Caco-2 (cell line): ENCODE data around the gene CHDH. TPM values are rescaled to one million over a fixed set of nuclear protein-coding genes. Genes with fewer than 3 reads are reported as not detected.

ENCODE experiments used
- BruUV-seq: library from RNA; stranded (reverse); fragments of 400-500 nt; replicated peaks from 2 replicates; lab custom pipeline; 2021; lab: Mats Ljungman, UMichigan
- CTCF ChIA-PET: fragments of 300-600 bp; sonication (Branson Sonifier 250); formaldehyde crosslinking; loops from one replicate; lab custom pipeline; 2022; ENCODE audit warnings: antibody characterized with exemption; lab: Charles Lee
- POLR2A ChIA-PET: fragments of 300-600 bp; sonication (Branson Sonifier 250); formaldehyde crosslinking; loops from one replicate; lab custom pipeline; 2022; ENCODE audit warnings: antibody characterized with exemption; lab: Charles Lee
- DNase-seq, 2 experiments: peaks; one replicate each; pipeline versions ENCODE4 v3.0.0 to v3.0.0-alpha.2; 2020 to 2022
- H3K27me3 ChIP-seq: replicated peaks from 2 replicates; pipeline ENCODE4 v1.6.0; 2011; ENCODE audit warnings: low read length; ENCODE audit not compliant: control insufficient read depth, insufficient read depth
- H3K36me3 ChIP-seq: 2 replicates; pipeline ENCODE4 v1.5.1; 2011; ENCODE audit warnings: low read length; ENCODE audit not compliant: control insufficient read depth, insufficient read depth
- H3K4me1 ChIP-seq: fragments of 250-450 bp; sonication (Bioruptor Pico); 2 replicates; pipeline ENCODE4 v1.5.1; 2020; ENCODE audit warnings: mild to moderate bottlenecking
- H3K4me3 ChIP-seq: 2 replicates; pipeline ENCODE4 v1.5.1; 2011; ENCODE audit warnings: low read depth, mild to moderate bottlenecking, control low read depth, low read length
- H3K9me3 ChIP-seq: fragments of 250-450 bp; sonication (Bioruptor Pico); 2 replicates; pipeline ENCODE4 v1.5.1; 2020; ENCODE audit warnings: mild to moderate bottlenecking, moderate library complexity
- H3K27ac Mint-ChIP-seq: one replicate; pipeline ENCODE4 v1.8.0; 2022; ENCODE audit warnings: mixed read lengths; ENCODE audit not compliant: unreplicated experiment
- H3K27me3 Mint-ChIP-seq: one replicate; pipeline ENCODE4 v1.8.0; 2022; ENCODE audit warnings: mixed read lengths; ENCODE audit not compliant: insufficient read depth, unreplicated experiment
- H3K36me3 Mint-ChIP-seq: one replicate; pipeline ENCODE4 v1.8.0; 2022; ENCODE audit warnings: mild to moderate bottlenecking, mixed read lengths; ENCODE audit not compliant: insufficient read depth, unreplicated experiment
- H3K4me1 Mint-ChIP-seq: one replicate; pipeline ENCODE4 v1.8.0; 2022; ENCODE audit warnings: low read depth, mixed read lengths; ENCODE audit not compliant: unreplicated experiment
- H3K4me3 Mint-ChIP-seq: one replicate; pipeline ENCODE4 v1.8.0; 2022; ENCODE audit warnings: mild to moderate bottlenecking, moderate library complexity, mixed read lengths; ENCODE audit not compliant: unreplicated experiment
- H3K9me3 Mint-ChIP-seq: one replicate; pipeline ENCODE4 v1.8.0; 2022; ENCODE audit warnings: mixed read lengths; ENCODE audit not compliant: unreplicated experiment
- intact Hi-C: fragments of 100-400 bp; cut with micrococcal nuclease; formaldehyde crosslinking; loops from one replicate; pipeline ENCODE4 v1.10.0; 2022; ENCODE audit not compliant: unreplicated experiment
- total RNA-seq: library from RNA; stranded (reverse); gene quantifications from 2 replicates; pipeline ENCODE4 v1.2.3, GENCODE V29; 2022
- TF ChIP-seq, protein P1 (sequence below), 2 experiments: fragments of 200-600 bp in 1 of 2; IDR thresholded peaks; 1 replicate in 1 of 2; 2 replicates in 1 of 2; pipeline versions ENCODE4 v1.5.1 to v1.8.0; 2011 to 2022; ENCODE audit warnings: antibody characterized with exemption in 1 of 2, control low read depth in 1 of 2, inconsistent platforms in 1 of 2, low read depth in 1 of 2, low read length in 1 of 2, mild to moderate bottlenecking in 1 of 2, moderate library complexity in 1 of 2; ENCODE audit not compliant: insufficient read depth in 1 of 2, severe bottlenecking in 1 of 2, unreplicated experiment in 1 of 2

CHDH gene
- total RNA-seq, 1 experiment from 2014 or later = 32.4 TPM

DNA sequence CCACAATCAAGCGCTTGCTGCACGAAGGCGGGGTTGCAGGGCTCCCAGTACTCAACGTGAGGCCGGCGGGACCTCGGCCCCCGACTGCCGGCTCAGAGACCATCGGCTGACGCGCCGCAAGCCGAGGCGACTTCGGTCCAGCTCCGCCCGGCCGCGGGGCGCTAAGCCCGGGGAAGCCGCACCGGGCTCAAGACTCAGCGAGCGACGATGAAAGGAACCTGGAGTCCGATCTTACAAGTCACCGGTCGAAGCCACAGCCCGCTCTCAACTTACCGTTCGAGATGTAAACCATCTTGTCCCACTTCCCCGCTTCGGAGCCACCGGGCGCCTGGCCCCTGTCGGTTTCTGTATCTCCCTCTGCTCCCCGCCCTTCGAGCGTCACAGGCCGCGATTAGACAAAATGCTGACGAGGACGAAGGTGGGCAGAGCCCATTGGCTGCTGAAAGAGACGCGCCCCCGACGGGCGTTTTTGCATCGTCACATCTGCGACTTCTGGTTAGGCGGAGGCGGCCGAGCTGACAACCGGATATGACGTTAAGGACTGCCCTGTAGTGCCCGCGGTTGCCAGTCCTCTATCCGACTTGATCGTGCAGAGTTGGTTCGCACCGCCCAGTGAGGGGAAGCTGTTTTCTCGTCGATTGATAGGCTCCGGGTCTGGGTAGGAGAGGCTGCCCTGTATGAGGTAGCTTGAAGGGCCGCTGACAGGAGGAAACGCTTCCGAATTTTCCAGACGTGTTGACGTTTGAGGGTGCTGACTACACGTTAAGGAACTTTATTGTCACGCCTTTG lies 45.5 kb upstream of the CHDH start, which contains the start of gene SELENOK:
SELENOK (minus strand) TSS at position 363 of the 789 bp plus-strand sequence.
- intact Hi-C loops = loop anchor here (1.0 to 5.0 kb wide), 3 partner anchors 9 to 44 kb away; partner anchors contain the start of genes ACTR8, CHDH and IL17RB
- Histone ChIP-seq H3K36me3 (no peaks in the 10 kb centered on the region; the same call in 1 of the 2 replicates), H3K4me3 (peak within 1 kb of the TSS; percentile 94), H3K9me3 (no peaks in the 10 kb centered on the region), H3K4me1 (peaks cover 7% of the 10 kb centered on the region; the same call in 1 of the 2 replicates), H3K27me3 (no peaks in the 10 kb centered on the region)
- DNase-seq = peak; percentile 96 to 98
- Mint-ChIP-seq H3K27me3 (no peaks in the 10 kb centered on the region), H3K27ac (peak within 1 kb of the TSS; percentile 99), H3K36me3 (peaks cover 13% of the 10 kb centered on the region), H3K4me1 (peaks cover 16% of the 10 kb centered on the region), H3K4me3 (peak within 1 kb of the TSS; percentile 96), H3K9me3 (no peaks in the 10 kb centered on the region)
- ChIA-PET POLR2A (interaction anchor here (0.5 to 2.1 kb wide), 3 partner anchors 11 to 47 kb away, joined by 6 to 14 read pairs (median 8); partner anchors contain the start of genes CHDH and IL17RB), CTCF (interaction anchor here (1.5 to 1.6 kb wide), 2 partner anchors 10 to 49 kb away, joined by 3 read pairs; no protein-coding TSS in a partner anchor)
- TF ChIP-seq, protein P1, sequence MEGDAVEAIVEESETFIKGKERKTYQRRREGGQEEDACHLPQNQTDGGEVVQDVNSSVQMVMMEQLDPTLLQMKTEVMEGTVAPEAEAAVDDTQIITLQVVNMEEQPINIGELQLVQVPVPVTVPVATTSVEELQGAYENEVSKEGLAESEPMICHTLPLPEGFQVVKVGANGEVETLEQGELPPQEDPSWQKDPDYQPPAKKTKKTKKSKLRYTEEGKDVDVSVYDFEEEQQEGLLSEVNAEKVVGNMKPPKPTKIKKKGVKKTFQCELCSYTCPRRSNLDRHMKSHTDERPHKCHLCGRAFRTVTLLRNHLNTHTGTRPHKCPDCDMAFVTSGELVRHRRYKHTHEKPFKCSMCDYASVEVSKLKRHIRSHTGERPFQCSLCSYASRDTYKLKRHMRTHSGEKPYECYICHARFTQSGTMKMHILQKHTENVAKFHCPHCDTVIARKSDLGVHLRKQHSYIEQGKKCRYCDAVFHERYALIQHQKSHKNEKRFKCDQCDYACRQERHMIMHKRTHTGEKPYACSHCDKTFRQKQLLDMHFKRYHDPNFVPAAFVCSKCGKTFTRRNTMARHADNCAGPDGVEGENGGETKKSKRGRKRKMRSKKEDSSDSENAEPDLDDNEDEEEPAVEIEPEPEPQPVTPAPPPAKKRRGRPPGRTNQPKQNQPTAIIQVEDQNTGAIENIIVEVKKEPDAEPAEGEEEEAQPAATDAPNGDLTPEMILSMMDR (IDR thresholded peaks at IDR 0.05; ENCODE audit: insufficient read depth in 1 of 2, low read depth in 1 of 2, low read length in 1 of 2, severe bottlenecking in 1 of 2, unreplicated experiment in 1 of 2) = no peak
- no TSS peak for BruUV-seq

- TF ChIP-seq, protein P1 (IDR thresholded peaks at IDR 0.05; ENCODE audit: insufficient read depth in 1 of 2, low read depth in 1 of 2, low read length in 1 of 2, severe bottlenecking in 1 of 2, unreplicated experiment in 1 of 2) = no peak
- Mint-ChIP-seq H3K9me3 (no peaks in the 10 kb centered on the region), H3K27ac (peak overlapping the region; percentile 99), H3K4me1 (peaks cover 16% of the 10 kb centered on the region), H3K4me3 (peak overlapping the region; percentile 96), H3K27me3 (no peaks in the 10 kb centered on the region), H3K36me3 (peaks cover 19% of the 10 kb centered on the region)
- DNase-seq = peak; percentile 36 to 38
- BruUV-seq = TSS peak; percentile 54
- intact Hi-C loops = loop anchor here (1.0 to 5.0 kb wide), 3 partner anchors 9 to 44 kb away; partner anchors contain the start of genes ACTR8, CHDH and IL17RB
- no peaks in the 10 kb centered on the region for H3K9me3 ChIP-seq
- H3K4me3 ChIP-seq = peak overlapping the region; percentile 94
- H3K36me3 ChIP-seq = no peaks in the 10 kb centered on the region; the same call in 1 of the 2 replicates
- ChIA-PET CTCF (interaction anchor here (1.5 to 1.6 kb wide), 2 partner anchors 11 to 48 kb away, joined by 3 read pairs; no protein-coding TSS in a partner anchor), POLR2A (interaction anchor here (2.1 kb wide), 1 partner anchor 46 kb away, joined by 14 read pairs; the partner anchor contains the start of genes CHDH and IL17RB)
- no peaks in the 10 kb centered on the region for H3K27me3 ChIP-seq
- H3K4me1 ChIP-seq = peaks cover 7% of the 10 kb centered on the region; the same call in 1 of the 2 replicates
These were observed 44.7 kb upstream of the CHDH start for GRCh38 chr3:53890726-53891475.

DNA sequence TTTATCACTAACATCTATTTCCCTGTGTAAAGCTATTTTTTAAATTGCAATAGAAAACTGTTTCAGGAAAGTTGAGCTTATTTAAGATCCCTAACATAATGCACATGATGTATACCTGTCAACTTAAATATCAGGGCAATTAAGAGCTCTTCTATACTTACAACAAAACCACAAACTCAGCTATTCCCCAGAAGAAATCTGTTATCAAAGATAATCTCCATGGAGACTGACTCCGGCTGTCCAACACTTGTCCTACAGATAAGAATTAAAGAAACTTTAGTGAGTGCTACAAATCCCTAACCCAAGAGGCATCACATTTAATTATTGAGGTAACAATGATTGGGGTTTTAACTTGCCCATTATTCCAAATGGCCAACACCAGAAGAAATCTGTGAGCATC lies 42.0 kb upstream of the CHDH start:
- POLR2A ChIA-PET = no interaction called here
- no peak for DNase-seq

More for the DNA sequence above, 42.0 kb upstream of the CHDH start:
- H3K27ac Mint-ChIP-seq = no peak overlapping the region
- no peaks in the 10 kb centered on the region for H3K9me3 Mint-ChIP-seq
- H3K4me3 Mint-ChIP-seq = no peak overlapping the region
- peaks cover 7% of the 10 kb centered on the region for H3K4me1 Mint-ChIP-seq
- H3K36me3 Mint-ChIP-seq = peaks cover 19% of the 10 kb centered on the region
- no peaks in the 10 kb centered on the region for H3K27me3 Mint-ChIP-seq
- Histone ChIP-seq H3K4me3 (no peak overlapping the region), H3K27me3 (no peaks in the 10 kb centered on the region), H3K9me3 (no peaks in the 10 kb centered on the region), H3K4me1 (peaks cover 7% of the 10 kb centered on the region; the same call in 1 of the 2 replicates), H3K36me3 (no peaks in the 10 kb centered on the region; the same call in 1 of the 2 replicates)
- no TSS peak for BruUV-seq
- intact Hi-C loops = no loop called here
- TF ChIP-seq, protein P1 (IDR thresholded peaks at IDR 0.05; ENCODE audit: insufficient read depth in 1 of 2, low read depth in 1 of 2, low read length in 1 of 2, severe bottlenecking in 1 of 2, unreplicated experiment in 1 of 2) = no peak
- CTCF ChIA-PET = no interaction called here
